Activated CD8-positive, alpha-beta memory T cell treated with anti-CD3 and anti-CD28 coated beads, Interleukin-2, amount 50 U/mL, for 48 hours (primary cell): ENCODE measurements around the gene AGFG2.
"Not testable (repeated sequence)": the region's sequence is repeated elsewhere in the genome, so short reads cannot be mapped to it uniquely, and the experiment has no call there.

Source experiments
- DNase-seq: peaks from one replicate; pipeline ENCODE4 v3.0.0-alpha.2; 2020

The AGFG2 gene

DNA sequence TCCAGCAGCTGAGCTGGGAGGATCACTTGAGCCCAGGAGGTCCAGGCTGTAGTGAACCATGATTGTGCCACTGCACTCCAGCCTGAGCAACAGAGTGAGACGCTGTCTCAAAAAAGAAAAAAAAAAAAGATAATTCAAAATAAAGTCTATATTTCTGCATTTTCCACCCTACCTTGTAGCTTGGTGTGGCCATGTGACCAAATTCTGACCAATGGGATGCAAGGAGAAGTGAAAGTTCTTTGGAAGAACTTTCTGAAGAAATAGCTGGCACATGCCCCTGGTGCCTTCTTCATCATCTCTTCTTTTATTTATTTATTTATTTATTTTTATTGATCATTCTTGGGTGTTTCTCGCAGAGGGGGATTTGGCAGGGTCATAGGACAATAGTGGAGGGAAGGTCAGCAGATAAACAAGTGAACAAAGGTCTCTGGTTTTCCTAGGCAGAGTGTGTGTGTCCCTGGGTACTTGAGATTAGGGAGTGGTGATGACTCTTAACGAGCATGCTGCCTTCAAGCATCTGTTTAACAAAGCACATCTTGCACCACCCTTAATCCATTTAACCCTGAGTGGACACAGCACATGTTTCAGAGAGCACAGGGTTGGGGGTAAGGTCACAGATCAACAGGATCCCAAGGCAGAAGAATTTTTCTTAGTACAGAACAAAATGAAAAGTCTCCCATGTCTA lies 17.0 kb upstream of the AGFG2 start:
- DNase-seq: not testable (repeated sequence)

DNA sequence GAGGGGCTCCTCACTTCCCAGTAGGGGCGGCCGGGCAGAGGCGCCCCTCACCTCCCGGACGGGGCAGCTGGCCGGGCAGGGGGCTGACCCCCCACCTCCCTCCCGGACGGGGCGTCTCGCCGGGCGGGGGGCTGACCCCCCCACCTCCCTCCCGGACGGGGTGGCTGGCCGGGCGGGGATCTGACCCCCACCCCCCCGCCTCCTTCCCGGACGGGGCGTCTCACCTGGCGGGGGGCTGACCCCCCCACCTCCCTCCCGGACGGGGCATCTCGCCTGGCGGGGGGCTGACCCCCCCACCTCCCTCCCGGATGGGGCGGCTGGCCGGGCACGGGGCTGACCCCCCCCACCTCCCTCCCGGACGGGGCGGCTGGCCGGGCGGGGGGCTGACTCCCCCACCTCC lies 15.8 kb upstream of the AGFG2 start:
- DNase-seq: not testable (repeated sequence)

DNA sequence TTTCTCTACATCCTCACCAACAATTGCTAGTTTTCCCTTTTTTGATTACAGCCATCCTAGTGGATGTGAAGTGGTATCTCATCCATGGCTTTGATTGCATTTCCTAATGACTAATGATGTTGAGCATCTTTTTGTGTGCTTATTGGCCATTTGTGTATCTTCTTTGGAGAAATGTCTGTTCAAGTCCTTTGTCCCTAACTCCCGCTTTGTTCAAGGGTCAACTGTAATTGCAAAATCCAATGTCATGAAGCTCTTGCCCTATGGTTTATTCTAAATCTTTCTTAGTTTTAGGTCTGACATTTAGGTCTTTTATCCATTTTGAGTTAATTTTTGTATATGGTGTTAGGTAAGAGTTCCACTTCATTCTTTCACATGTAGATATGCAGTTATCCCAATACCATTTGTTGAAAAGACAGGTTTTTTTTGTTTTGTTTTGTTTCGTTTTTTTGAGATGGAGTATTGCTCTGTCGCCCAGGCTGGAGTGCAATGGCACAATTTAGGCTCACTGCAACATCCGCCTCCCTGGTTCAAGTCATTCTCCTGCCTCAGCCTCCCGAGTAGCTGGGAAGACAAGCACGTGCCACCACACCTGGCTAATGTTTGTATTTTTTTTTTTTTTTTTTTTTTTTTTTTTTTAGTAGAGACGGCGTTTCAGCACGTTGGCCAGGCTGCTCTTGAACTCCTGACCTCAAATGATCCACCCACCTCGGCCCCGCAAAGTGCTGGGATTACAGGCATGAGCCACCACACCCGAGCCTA lies 10.7 kb upstream of the AGFG2 start:
- DNase-seq: not testable (repeated sequence)

DNA sequence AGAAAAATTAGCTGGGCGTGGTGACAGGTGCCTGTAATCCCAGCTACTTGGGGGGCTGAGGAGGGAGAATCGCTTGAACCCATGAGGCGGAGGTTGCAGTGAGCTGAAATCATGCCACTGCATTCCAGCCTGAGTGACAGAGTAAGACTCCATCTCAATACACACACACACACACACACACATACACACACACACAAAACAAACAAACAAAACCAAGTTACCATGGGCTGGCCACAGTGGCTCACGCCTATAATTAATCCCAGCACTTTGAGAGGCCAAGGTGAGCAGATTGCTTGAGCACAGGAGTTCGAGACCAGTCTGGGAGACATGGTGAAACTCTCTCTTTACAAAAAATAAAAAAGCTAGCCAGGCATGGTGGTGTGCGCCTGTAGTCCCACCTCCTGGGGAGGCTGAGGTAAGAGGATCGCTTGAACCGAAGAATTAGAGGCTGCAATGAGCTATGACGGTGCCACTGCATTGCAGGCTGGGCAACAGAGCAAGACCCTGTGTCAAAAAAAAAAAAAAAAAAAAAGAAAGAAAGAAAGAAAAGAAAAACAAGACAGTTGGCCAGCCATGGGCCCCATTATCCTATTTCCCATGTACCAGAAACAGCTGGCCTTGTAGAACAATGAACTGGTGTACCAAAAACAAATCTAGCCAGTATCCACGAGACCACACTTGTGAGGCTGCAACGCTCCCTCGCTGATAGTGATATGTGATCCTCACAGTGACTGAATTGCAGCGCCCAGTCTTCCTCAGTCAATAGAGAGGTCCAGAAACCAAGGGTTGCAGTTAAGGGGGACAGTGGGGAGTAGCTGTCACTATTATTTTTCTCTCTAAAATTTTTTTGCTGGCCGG lies 6.6 kb upstream of the AGFG2 start:
- no peak for DNase-seq

DNA sequence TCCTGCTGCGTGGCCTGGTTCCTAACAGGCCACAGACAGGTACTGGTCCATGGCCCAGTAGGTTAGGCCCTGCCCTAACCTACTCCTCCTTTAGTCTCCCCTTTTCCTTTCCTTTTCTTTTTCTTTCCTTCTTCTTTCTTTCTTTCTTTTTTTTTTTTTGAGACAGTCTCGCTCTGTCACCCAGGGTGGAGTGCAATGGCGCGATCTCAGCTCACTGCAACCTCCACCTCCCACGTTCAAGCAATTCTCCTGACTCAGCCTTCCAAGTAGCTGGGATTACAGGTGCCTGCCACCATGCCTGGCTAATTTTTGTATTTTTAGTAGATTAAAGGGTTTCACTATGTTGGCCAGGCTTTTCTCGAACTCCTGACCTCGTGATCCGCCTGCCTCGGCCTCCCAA lies 3.0 kb upstream of the AGFG2 start:
- not testable (repeated sequence) for DNase-seq

DNA sequence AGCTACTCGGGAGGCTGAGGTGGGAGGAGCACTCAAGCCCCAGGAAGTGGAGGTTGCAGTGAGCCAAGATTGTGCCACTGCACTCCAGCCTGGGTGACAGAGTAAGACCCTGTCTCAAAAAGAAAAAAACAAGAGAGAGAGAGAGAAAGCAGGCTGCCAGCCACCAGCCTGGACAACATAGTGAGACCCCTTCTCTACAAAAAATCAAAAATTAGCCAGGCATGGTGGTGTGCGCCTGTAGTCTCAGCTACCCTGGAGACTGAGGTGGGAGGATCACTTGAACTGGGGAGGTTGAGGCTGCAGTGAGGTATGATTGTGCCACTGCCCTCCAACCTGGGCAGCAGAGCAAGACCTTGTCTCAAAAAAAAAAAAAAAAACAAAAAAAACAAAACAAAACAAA lies 2.3 kb upstream of the AGFG2 start:
- not testable (repeated sequence) for DNase-seq

DNA sequence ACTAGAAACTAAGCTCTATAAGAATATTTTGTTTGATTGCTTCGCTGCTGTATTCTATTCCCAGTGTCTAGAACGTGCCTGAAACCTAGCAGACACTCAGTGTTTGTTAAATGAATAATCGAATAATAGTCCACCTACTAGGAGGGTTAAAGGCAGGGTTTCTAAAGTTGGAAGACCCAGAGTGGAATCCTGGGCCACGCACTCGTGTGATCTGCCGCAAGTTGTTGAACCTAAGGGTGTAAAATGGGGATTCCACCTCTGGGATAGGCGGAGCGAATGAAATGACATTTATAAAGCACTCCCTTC lies 702 bp upstream of the AGFG2 start:
- no peak for DNase-seq

DNA sequence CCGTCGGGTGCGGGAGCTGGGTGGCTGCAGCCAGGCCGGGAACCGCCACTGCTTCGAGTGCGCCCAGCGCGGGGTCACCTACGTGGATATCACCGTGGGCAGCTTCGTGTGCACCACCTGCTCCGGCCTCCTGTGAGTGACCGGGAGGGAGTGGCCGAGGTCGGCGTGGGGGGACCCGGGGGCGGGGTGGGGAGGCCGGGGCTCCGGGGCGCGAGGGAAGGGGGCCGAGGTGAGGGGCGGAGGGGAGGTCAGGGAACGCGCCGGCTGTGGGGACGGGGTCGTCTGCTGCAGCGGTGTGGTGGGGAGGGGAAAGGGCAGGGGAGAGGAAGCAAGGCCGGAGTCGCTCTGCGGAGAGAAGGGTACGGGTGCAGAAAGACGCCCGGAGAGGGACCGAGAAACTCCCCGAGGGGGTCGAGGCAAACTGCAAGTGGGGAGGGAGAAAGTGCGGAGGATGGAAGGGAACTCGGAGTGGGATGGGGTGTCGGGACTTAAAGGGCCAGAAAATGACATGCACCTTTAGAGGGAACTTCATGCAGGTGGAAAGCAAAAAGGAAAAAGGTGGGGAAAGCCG lies 518 bp downstream of the AGFG2 start:
- DNase-seq: no peak

DNA sequence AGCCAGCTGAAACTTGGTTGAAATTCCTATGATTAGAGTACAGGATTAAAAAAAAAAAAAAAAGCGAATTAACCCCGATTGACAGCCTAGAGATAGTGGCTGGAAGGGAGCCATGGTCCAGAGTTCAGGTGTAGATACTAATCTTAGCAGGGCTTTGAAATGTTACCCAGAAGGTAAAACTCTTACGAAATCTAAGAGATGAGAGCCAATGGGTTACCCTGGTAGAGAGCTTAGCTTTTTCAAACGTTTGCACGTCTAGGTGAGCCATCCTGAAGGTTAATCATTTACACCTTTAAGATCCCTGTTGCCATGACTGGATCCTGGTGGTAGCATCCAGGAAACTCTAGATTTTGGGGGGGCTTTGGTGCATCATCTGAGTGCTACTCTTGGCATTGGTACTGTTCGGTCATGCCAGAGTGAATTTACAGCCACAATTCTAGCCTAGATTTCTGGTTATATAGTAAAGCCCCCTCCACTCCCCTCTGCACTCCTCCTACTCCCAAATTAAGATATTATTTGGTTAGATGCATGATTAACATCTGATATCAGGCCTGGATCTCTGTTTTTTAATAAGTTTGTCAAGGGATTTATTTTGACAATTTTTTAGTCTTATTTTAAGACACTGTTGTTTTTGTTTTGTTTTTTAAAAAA lies 1.2 kb downstream of the AGFG2 start:
- no peak for DNase-seq

DNA sequence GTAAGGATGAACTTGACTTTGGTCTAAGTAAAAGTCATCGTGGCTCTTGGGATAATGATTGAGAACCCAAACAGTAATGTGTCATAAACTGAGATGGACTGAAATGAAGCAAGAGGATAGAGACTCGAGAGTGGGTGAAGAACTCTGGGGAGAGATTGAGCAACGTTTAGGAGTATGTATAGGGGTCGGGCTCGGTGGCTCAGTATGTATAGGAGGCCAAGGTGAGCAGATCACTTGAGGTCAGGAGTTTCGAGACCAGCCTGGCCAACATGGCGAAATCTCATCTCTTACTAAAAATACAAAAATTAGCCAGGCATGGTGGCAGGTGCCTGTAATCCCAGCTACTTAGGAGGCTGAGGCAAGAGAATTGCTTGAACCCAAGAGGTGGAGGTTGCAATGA lies 2.3 kb downstream of the AGFG2 start:
- DNase-seq: not testable (repeated sequence)

DNA sequence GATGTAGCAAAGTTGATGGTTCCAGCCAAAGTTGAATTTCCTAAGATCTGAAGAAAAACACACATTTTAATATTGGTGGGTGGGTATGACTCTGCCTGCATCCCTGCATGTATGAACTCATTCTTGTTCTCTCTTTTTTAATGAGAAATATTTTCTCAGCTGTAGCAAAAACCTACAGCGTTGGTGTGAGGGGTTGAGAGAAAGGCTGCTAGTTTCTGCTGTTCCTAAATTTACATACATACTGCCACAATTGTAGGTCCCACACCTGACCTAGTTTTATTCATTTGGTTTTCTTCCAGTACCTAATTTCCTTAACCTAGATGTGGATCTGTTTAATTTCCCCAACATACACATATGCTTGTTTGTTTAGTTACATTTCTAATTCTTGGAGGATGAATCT lies 4.6 kb downstream of the AGFG2 start:
- no peak for DNase-seq

DNA sequence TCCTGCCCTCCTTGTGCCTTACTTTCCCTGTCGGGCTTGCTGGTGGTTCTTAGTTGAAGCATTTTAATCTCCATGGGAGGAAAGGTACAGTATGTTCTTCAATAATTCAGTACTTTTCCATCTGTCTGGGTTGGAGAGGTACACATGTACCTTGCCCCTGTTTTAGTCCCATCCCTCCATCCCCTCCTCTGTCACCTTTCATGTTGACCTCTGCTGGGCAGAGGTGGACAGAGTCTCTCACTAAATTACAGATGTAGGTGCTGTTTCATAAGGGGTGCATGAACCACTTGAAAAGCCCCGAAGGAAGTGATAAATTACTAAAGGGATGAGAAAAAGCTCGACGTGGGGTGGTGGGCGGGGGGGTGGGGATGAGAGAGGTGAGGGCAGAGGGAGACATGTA lies 5.4 kb downstream of the AGFG2 start:
- DNase-seq: no peak

DNA sequence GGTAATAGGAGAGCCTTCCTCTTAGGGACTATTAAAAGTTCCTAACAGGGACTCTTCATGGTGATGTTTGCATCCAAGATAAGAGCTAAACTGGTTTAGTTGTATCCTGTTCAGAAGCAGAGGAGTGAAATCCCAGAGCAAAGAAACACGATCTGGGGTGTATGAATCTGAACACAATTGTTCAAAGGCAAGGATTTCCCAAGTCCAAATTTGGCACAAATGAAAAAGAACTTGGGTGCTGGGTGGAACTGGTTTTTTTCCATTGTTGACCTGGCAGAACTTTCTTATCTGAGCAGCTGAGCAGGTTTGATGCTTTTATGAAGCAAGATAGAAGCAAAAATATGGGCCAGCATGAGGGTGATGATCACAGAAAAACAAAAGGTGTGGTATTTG lies 6.0 kb downstream of the AGFG2 start:
- DNase-seq: no peak

DNA sequence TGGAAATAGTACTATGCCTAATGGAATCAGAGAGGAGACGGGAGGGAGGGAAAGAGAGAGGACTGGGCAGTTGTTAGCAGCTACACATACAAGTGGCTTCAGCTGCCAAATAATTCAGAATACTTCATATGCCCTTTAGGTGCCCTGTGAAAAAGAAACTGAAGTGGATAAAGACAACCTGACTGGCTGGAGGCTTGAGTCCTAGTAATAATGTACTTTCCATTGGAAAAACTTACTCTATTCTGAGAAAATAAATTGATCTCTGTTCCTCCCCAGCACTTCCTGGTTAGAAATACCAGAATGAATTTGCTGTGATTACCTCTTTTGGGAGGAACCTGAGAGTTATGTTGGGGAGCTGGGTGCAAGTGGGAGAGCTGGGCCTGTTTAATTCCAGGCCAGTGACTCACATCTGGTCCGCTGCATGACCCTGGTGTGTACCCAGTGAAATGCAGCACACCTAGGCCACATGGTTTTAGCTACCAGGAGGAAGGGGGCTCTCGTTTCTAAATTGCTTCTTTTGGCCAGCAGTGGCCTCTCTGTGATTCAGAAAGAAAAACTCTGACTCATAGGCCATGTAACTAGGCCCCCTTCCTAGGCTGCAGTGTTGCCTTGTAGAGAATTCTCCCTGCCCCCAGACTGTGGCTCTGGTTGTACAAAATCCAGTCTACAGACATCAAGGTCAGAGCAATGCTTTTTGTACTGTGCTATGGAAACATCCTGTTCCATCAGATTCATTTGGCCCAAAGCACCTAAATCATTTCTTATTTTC lies 6.5 kb downstream of the AGFG2 start:
- peak; percentile 82 for DNase-seq

DNA sequence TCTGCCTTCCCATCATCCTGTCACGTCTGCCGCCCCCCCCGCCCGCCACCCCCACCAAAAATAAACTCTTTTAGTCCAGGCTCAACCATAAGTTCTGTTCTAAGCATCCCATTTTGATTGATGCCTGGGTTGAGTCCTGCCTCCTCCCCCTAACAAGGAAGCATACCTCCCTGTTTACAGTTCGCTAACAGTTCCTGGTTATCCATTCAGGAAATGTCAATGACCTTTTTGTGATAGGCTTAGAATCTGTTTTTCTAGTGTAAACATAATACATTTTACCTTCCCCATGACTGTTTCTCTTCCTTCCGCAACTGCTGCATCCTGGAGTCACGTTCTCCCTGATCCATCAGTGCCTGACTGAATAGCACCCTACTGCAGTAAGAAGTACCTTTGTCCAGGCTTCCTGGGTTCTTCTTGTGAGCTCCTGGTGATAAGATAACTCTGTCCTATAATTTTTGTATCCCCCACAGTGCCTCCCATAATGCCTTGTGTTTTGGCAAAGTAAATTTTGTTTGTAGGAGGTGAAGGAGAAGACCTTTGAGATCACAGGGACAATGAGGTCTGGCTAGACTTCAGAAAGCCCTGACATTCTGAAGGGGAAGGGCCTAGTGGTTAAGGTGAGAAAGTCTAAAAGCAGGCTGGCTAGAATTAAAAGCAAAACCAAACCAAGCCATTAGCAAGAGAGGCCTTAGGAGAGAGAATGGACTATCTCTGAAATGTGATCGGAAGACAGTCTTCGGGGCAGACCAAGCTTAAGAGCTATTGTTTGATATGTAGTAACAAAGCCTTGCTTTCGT lies 7.3 kb downstream of the AGFG2 start:
- DNase-seq: no peak

DNA sequence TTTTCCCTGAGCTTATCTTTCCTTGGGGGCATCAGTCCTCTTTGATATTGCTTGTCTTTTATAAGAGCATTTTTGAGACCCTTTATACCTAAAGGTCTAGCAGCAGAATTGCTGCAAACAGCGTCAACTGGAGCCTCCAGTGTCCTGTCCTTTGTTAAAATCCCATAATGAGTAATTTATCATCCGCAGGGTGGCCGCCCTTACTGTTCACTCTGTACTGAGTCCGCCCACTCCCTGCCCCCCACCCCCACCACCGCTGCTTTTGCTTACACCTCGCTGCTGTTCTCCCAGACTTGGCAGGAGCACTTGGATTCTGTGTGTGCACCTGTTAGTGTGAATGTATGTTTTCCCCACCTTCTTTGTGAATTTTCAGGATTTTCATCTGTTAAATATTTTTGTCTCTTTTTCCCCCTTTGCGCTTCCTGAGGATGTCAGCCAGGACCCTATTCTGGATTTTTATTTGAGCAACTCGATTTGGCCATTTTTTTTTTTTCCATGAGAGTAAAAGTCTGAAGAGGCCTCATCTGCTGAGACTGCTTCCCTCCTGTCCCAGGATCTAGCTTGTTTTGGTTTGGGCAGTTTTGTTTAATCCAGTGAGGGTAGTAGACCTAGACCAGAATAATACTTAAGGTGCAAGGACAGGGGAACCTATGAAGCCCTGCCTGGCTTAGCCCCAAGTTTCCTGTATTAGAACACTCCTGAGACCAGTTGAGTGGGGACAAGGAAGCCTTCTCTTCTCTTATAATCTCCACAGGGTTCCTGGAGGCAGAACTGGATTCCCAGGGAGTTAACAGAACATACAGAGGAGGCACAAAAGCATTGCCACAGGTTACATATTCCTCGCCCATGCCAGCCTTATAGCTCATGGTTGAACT lies 8.2 kb downstream of the AGFG2 start:
- DNase-seq: no peak

DNA sequence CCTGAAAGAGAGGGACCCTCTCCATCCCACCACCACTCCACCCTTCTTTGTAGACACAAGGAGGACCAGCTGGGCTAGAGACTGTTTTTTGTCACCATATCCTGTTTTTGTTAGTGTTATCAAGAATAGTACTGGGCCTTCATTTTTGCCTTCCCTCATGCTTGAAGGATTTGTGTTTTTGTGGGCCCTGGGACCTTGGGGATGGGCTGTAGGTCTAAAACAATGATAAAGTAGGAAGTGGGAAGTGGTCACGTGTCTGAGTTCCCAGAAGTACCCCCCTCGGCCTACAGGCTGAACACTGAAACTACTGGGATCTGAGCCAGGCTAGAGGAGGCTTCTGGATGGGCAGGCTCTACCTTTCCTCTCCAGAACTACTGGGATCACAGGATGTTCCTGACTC lies 8.9 kb downstream of the AGFG2 start:
- DNase-seq: no peak

DNA sequence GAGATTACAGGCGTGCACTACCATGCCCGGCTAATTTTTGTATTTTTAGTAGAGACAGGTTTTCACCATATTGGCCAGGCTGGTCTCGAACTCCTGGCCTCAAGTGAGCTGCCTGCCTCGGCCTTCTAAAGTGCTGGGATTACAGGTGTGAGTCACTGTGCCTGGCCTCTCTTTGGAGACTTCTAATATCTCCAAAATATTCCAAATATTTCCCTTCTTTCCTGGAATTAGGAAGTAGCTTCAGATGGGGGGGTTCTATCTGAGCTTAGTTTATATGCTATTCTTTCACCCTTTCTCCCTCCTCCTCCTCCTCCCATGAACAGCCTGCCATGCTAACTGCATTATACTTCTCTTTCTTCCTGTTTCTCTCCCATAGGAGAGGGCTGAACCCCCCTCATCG lies 9.4 kb downstream of the AGFG2 start:
- DNase-seq: not testable (repeated sequence)

DNA sequence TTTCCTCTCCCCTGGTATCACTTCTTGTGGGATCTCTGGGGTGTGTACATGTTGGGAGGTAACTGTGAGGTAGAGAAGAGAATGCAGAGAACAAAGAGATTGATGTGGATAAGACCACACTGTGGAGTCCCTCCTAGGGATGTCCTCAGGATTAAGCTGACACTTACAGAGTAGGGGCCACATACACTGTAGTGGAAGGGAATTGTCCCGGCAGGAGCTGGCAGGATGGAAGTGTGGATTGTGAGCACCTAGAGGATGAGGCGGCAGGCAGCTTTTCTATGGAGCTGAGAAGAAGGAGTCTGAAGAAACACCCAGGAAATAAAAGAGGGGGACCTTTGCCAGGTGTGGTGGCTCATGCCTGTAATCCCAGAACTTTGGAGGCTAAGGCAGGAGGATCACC lies 13.5 kb downstream of the AGFG2 start:
- DNase-seq: no peak

DNA sequence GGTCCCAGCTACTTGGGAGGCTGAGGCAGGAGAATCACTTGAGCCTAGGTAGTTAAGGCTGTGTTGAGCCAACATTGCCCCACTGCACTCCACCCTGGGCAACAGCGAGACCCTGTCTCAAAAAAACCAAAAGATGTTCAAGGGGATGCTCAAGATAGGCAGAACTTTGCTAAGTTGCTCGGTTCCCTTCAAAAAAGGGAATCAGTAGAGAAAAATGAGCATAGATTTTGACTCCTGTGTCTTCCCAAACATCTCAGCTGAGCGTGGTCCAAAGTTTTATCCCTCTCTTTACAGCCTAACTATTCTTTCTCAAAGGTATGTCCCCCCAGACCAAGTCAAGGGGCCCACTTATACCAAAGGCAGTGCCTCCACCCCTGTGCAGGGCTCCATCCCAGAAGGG lies 14.0 kb downstream of the AGFG2 start:
- DNase-seq: no peak
